ENCODE results near the gene RNF213. TPM values are rescaled to one million over a fixed set of nuclear protein-coding genes. Genes with fewer than 3 reads are reported as not detected.

Gene RNF213
- total and polyA plus RNA-seq, 10 of the 15 experiments (the other 5 are each of a cell fraction or from before 2014, with no cell fraction given), result 18.6 to 145 (median 65.8) TPM

DNA sequence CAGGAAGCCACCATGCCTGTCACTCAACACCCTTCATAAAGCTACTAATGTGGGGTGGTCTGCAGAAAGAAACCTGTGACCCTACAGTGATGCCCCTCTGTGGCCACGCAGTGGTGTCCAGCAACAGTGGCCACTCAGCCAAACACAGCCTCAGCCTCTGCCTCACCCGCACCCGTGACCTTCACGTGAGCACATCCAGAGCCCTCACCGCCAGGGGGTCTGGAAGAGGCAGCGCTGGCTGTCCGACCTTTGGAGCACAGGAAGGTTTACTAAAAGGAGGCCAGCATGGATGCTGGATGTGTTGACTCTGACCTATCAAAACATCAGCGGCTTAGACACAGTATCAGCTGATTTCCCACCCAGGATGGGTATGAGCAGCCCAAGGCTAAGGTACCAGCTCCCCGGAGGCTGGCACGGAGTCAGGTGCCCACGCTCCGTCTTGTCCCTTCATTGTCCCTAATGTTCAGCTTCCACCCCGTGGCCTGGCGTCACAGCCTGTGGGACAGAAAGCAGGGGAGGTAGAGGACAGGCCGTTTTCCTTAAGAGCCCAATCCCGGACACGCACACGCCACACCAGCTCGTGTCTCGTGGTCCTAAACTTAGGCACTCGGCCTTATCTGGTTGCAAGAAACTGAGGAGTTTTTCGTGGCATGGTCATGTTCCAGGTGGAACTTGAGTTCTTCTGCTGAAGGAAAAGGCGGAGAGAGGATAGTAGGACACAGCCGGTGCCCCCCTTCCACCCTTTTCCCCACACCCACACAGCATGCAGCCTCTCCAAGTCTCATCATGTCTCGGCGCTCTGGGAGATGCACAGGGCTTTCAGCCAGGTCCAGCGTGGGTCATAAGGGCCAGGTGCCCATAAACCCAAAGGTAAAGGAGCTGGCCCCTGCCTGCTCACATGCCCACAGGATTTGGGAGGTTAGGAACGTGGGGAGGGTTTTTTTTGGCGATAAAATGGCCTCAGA, 104.6 kb downstream of the RNF213 start:
- BruUV-seq (replicated peaks), result no TSS peak
- ChIA-PET RAD21 (ENCODE audit: unreplicated experiment) (no interaction called here), CTCF (interaction anchor here (1.2 kb wide), 1 partner anchor 21 kb away, joined by 4 read pairs; no protein-coding TSS in a partner anchor), SMC1A (ENCODE audit: uncharacterized antibody, unreplicated experiment) (no interaction called here), POLR2A (no interaction called here)
- Histone ChIP-seq H3K27me3 (replicated peaks in 1 of 2; ENCODE audit: control insufficient read depth in 2 of 2, insufficient read depth in 2 of 2, low read length in 1 of 2) (no peaks in the 10 kb centered on the region), H3K4me1 (ENCODE audit: control insufficient read depth, insufficient read depth, low read length) (no peaks in the 10 kb centered on the region), H2AFZ (ENCODE audit: control insufficient read depth, low read depth, low read length) (no peak overlapping the region), H3K36me3 (ENCODE audit: control insufficient read depth in 2 of 2, insufficient read depth in 2 of 2, low read length in 1 of 2) (peaks cover 42 to 67% of the 10 kb centered on the region in 2 experiments), H3K79me2 (ENCODE audit: control insufficient read depth, insufficient read depth, low read length) (no peaks in the 10 kb centered on the region), H3K9ac (ENCODE audit: control insufficient read depth, insufficient read depth, low read length) (no peak overlapping the region), H3K9me3 (replicated peaks; ENCODE audit: control insufficient read depth, insufficient read depth, low read length) (no peaks in the 10 kb centered on the region), H3K4me2 (ENCODE audit: control insufficient read depth, insufficient read depth) (no peak overlapping the region), H4K20me1 (ENCODE audit: control insufficient read depth, insufficient read depth) (no peaks in the 10 kb centered on the region), H3K27ac (ENCODE audit: control insufficient read depth, insufficient read depth) (no peak overlapping the region), H3K4me3 (no peak overlapping the region)
- intact Hi-C loops (cut with micrococcal nuclease; ENCODE audit: unreplicated experiment) (loop anchor here (10.0 kb wide), 1 partner anchor 170 kb away; no protein-coding TSS in a partner anchor), in situ Hi-C loops (cut with MboI) (no loop called here)
- DNase-seq (ENCODE audit: low read depth, low spot score) (no peak), FAIRE-seq (no peak), ATAC-seq (no peak)
- 95% methylated on average over 29 of the region's 29 CpGs for WGBS (ENCODE audit: insufficient coverage, insufficient replicate concordance, low lambda C conversion rate, missing lambda C conversion rate)
- TF ChIP-seq, protein P1, sequence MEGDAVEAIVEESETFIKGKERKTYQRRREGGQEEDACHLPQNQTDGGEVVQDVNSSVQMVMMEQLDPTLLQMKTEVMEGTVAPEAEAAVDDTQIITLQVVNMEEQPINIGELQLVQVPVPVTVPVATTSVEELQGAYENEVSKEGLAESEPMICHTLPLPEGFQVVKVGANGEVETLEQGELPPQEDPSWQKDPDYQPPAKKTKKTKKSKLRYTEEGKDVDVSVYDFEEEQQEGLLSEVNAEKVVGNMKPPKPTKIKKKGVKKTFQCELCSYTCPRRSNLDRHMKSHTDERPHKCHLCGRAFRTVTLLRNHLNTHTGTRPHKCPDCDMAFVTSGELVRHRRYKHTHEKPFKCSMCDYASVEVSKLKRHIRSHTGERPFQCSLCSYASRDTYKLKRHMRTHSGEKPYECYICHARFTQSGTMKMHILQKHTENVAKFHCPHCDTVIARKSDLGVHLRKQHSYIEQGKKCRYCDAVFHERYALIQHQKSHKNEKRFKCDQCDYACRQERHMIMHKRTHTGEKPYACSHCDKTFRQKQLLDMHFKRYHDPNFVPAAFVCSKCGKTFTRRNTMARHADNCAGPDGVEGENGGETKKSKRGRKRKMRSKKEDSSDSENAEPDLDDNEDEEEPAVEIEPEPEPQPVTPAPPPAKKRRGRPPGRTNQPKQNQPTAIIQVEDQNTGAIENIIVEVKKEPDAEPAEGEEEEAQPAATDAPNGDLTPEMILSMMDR (IDR thresholded peaks at IDR 0.05 in 2 of 3, conservative IDR thresholded peaks at IDR 0.05 in 1 of 3; ENCODE audit: control insufficient read depth in 2 of 3, extremely low read depth in 1 of 3, insufficient read depth in 1 of 3, low read depth in 3 of 3, low read length in 3 of 3), result no peak
- TF ChIP-seq, protein P2, sequence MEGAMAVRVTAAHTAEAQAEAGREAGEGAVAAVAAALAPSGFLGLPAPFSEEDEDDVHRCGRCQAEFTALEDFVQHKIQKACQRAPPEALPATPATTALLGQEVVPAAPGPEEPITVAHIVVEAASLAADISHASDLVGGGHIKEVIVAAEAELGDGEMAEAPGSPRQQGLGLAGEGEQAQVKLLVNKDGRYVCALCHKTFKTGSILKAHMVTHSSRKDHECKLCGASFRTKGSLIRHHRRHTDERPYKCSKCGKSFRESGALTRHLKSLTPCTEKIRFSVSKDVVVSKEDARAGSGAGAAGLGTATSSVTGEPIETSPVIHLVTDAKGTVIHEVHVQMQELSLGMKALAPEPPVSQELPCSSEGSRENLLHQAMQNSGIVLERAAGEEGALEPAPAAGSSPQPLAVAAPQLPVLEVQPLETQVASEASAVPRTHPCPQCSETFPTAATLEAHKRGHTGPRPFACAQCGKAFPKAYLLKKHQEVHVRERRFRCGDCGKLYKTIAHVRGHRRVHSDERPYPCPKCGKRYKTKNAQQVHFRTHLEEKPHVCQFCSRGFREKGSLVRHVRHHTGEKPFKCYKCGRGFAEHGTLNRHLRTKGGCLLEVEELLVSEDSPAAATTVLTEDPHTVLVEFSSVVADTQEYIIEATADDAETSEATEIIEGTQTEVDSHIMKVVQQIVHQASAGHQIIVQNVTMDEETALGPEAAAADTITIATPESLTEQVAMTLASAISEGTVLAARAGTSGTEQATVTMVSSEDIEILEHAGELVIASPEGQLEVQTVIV (IDR thresholded peaks at IDR 0.05; ENCODE audit: borderline replicate concordance, partially characterized antibody), result no peak
- TF ChIP-seq SIX5 (IDR thresholded peaks at IDR 0.05; ENCODE audit: low read depth, low read length, severe bottlenecking) (no peak), MEF2B (IDR thresholded peaks at IDR 0.05; ENCODE audit: partially characterized antibody, poor library complexity, severe bottlenecking) (no peak), KLF5 (IDR thresholded peaks at IDR 0.05; ENCODE audit: partially characterized antibody) (no peak), EZH2 (IDR thresholded peaks at IDR 0.05; ENCODE audit: borderline replicate concordance, control insufficient read depth, low read depth, low read length) (no peak), PML (IDR thresholded peaks at IDR 0.05; ENCODE audit: low read length) (no peak), BRCA1 (IDR thresholded peaks at IDR 0.05; ENCODE audit: low read depth, low read length) (no peak), CHD4 (IDR thresholded peaks at IDR 0.05) (no peak), KDM1A (IDR thresholded peaks at IDR 0.05; ENCODE audit: borderline replicate concordance) (no peak), IKZF2 (IDR thresholded peaks at IDR 0.05) (no peak), HCFC1 (IDR thresholded peaks at IDR 0.05; ENCODE audit: low read length) (no peak), NFYA (IDR thresholded peaks at IDR 0.05; ENCODE audit: borderline replicate concordance, low read depth, low read length) (no peak), POLR2AphosphoS5 (IDR thresholded peaks at IDR 0.05; ENCODE audit: low read length) (no peak)
- TF ChIP-seq, protein P3, sequence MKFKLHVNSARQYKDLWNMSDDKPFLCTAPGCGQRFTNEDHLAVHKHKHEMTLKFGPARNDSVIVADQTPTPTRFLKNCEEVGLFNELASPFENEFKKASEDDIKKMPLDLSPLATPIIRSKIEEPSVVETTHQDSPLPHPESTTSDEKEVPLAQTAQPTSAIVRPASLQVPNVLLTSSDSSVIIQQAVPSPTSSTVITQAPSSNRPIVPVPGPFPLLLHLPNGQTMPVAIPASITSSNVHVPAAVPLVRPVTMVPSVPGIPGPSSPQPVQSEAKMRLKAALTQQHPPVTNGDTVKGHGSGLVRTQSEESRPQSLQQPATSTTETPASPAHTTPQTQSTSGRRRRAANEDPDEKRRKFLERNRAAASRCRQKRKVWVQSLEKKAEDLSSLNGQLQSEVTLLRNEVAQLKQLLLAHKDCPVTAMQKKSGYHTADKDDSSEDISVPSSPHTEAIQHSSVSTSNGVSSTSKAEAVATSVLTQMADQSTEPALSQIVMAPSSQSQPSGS (IDR thresholded peaks at IDR 0.05; ENCODE audit: low read length), result no peak

Data from GM12878 (cell line).